T-helper 17 cell (primary cell): ENCODE data around the gene VCL. TPM values are rescaled to one million over a fixed set of nuclear protein-coding genes. Genes with fewer than 3 reads are reported as not detected.
A peak's percentile ranks its signal among the peaks of the same experiment; 100 is the strongest.

ENCODE experiments used
- ATAC-seq: fragments of 150-1000 bp; cut with Tn5 transposase; 2 replicates; pipeline ENCODE4 v1.10.0; 2021; ENCODE audit warnings: mild to moderate bottlenecking, moderate library complexity
- DNase-seq, 3 donors: peaks; one replicate each; pipeline versions ENCODE4 v3.0.0 to v3.0.0-alpha.2; 2020 to 2021
- H3K9me3 ChIP-seq: one replicate; pipeline ENCODE4 v1.7.0; 2013; ENCODE audit warnings: low read length, mild to moderate bottlenecking; ENCODE audit not compliant: control insufficient read depth, poor library complexity, severe bottlenecking
- H3K27ac Mint-ChIP-seq: one replicate; pipeline ENCODE4 v1.8.0; 2022; ENCODE audit warnings: mild to moderate bottlenecking, moderate library complexity, mixed read lengths
- H3K27me3 Mint-ChIP-seq: one replicate; pipeline ENCODE4 v1.8.0; 2022; ENCODE audit warnings: mixed read lengths
- H3K36me3 Mint-ChIP-seq: one replicate; pipeline ENCODE4 v1.8.0; 2022; ENCODE audit warnings: low read depth, mixed read lengths
- H3K4me1 Mint-ChIP-seq: one replicate; pipeline ENCODE4 v1.8.0; 2022; ENCODE audit warnings: mild to moderate bottlenecking, mixed read lengths
- H3K4me3 Mint-ChIP-seq: one replicate; pipeline ENCODE4 v1.8.0; 2022; ENCODE audit warnings: mild to moderate bottlenecking, moderate library complexity, mixed read lengths
- total RNA-seq, 4 donors: library from RNA in 2 of 4; stranded (reverse) in 2 of 4; gene quantifications; one replicate each; pipeline ENCODE4 v1.2.3 and lab custom pipeline; 2022 to 2026

The VCL gene
- total RNA-seq, 2 donors from 2014 or later = 79.1 to 245 TPM

GRCh38 chr10:74083304-74083703 lies 85.4 kb downstream of the VCL start:
- no peak overlapping the region for H3K4me3 Mint-ChIP-seq
- H3K27ac Mint-ChIP-seq = no peak overlapping the region
- H3K36me3 Mint-ChIP-seq = peaks cover 3% of the 10 kb centered on the region
- H3K27me3 Mint-ChIP-seq = no peaks in the 10 kb centered on the region
- no peak for ATAC-seq
- H3K4me1 Mint-ChIP-seq = peaks cover 20% of the 10 kb centered on the region
- H3K9me3 ChIP-seq = no peaks in the 10 kb centered on the region
- no peak for DNase-seq

- no peak overlapping the region for H3K4me3 Mint-ChIP-seq
- DNase-seq = no peak
- H3K36me3 Mint-ChIP-seq = peaks cover 4% of the 10 kb centered on the region
- peak overlapping the region; percentile 82 for H3K27ac Mint-ChIP-seq
- H3K9me3 ChIP-seq = no peaks in the 10 kb centered on the region
- H3K27me3 Mint-ChIP-seq = no peaks in the 10 kb centered on the region
- peaks cover 12% of the 10 kb centered on the region for H3K4me1 Mint-ChIP-seq
- ATAC-seq = no peak
Measured at GRCh38 chr10:74084955-74085354, 87.0 kb downstream of the VCL start.

GRCh38 chr10:74086317-74086716 lies 88.4 kb downstream of the VCL start:
- H3K27me3 Mint-ChIP-seq = no peaks in the 10 kb centered on the region
- H3K27ac Mint-ChIP-seq = peak overlapping the region; percentile 82

GRCh38 chr10:74088722-74089121 lies 90.8 kb downstream of the VCL start:
- ATAC-seq (no peak), DNase-seq (no peak)
- Mint-ChIP-seq H3K27me3 (no peaks in the 10 kb centered on the region), H3K4me3 (no peak overlapping the region), H3K4me1 (peaks cover 6% of the 10 kb centered on the region), H3K27ac (no peak overlapping the region), H3K36me3 (peaks cover 7% of the 10 kb centered on the region)
- H3K9me3 ChIP-seq = no peaks in the 10 kb centered on the region

More at GRCh38 chr10:74086317-74086716, 88.4 kb downstream of the VCL start:
- no peak for DNase-seq
- ATAC-seq = no peak
- no peaks in the 10 kb centered on the region for H3K9me3 ChIP-seq
- Mint-ChIP-seq H3K4me3 (no peak overlapping the region), H3K4me1 (peaks cover 7% of the 10 kb centered on the region), H3K36me3 (peaks cover 7% of the 10 kb centered on the region)

GRCh38 chr10:74092372-74092771 lies 94.5 kb downstream of the VCL start:
- no peaks in the 10 kb centered on the region for H3K27me3 Mint-ChIP-seq
- DNase-seq (no peak), ATAC-seq (no peak)
- H3K36me3 Mint-ChIP-seq = peaks cover 9% of the 10 kb centered on the region
- peaks cover 8% of the 10 kb centered on the region for H3K4me1 Mint-ChIP-seq
- no peak overlapping the region for H3K4me3 Mint-ChIP-seq
- H3K9me3 ChIP-seq = no peaks in the 10 kb centered on the region
- no peak overlapping the region for H3K27ac Mint-ChIP-seq

GRCh38 chr10:74093530-74094164 lies 95.7 kb downstream of the VCL start:
- Mint-ChIP-seq H3K4me3 (no peak overlapping the region), H3K36me3 (peaks cover 11% of the 10 kb centered on the region), H3K27ac (no peak overlapping the region), H3K4me1 (peaks cover 10% of the 10 kb centered on the region), H3K27me3 (no peaks in the 10 kb centered on the region)
- DNase-seq (no peak), ATAC-seq (no peak)
- no peaks in the 10 kb centered on the region for H3K9me3 ChIP-seq

DNA sequence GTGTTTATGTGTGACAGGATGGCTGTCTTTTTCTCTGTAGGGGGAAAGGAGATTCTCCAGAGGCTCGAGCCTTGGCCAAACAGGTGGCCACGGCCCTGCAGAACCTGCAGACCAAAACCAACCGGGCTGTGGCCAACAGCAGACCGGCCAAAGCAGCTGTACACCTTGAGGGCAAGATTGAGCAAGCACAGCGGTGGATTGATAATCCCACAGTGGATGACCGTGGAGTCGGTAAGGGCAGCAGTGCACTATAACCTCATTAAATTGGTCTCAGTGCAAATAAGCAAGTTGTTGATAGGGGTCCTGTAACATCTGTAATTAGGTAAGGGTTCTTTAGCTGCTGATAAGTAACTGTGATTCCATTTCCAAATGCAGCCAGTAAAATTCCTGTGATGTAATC lies 96.3 kb downstream of the VCL start:
- DNase-seq = no peak
- Mint-ChIP-seq H3K27ac (no peak overlapping the region), H3K4me3 (no peak overlapping the region), H3K4me1 (peaks cover 14% of the 10 kb centered on the region), H3K36me3 (peaks cover 16% of the 10 kb centered on the region), H3K27me3 (no peaks in the 10 kb centered on the region)
- H3K9me3 ChIP-seq = no peaks in the 10 kb centered on the region
- no peak for ATAC-seq

- no peaks in the 10 kb centered on the region for H3K27me3 Mint-ChIP-seq
- peaks cover 20% of the 10 kb centered on the region for H3K36me3 Mint-ChIP-seq
- no peak overlapping the region for H3K4me3 Mint-ChIP-seq
- DNase-seq (no peak), ATAC-seq (no peak)
- peaks cover 19% of the 10 kb centered on the region for H3K4me1 Mint-ChIP-seq
- H3K27ac Mint-ChIP-seq = no peak overlapping the region
- H3K9me3 ChIP-seq = no peaks in the 10 kb centered on the region
Measured at GRCh38 chr10:74096777-74097176, 98.9 kb downstream of the VCL start.

GRCh38 chr10:74097776-74098175 lies 99.9 kb downstream of the VCL start:
- Mint-ChIP-seq H3K36me3 (peaks cover 20% of the 10 kb centered on the region), H3K4me1 (peaks cover 19% of the 10 kb centered on the region), H3K27me3 (no peaks in the 10 kb centered on the region), H3K27ac (peak overlapping the region; percentile 67), H3K4me3 (no peak overlapping the region)
- DNase-seq = no peak
- no peaks in the 10 kb centered on the region for H3K9me3 ChIP-seq
- no peak for ATAC-seq

DNA sequence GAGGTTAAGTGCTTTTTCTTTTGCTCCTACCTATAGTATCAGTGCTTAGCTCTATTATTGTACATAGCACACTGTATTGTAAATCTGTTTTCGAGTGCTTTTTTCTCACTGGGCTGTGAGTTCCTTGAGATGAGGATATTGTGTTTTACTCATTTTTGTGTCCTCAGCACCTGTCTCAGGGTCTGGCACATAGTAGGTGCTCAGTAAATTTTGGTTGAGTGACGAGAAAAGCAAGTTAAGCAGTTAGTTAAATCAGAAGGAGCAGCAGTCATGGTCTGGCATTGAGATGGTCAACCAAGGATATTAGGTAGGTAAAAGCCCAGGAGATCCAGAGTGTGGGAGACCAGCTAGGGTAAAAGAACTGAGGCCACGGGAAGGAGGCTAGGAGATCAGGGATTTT lies 101.5 kb downstream of the VCL start:
- H3K27me3 Mint-ChIP-seq = no peaks in the 10 kb centered on the region
- peaks cover 16% of the 10 kb centered on the region for H3K4me1 Mint-ChIP-seq
- peak overlapping the region; percentile 67 for H3K27ac Mint-ChIP-seq
- DNase-seq (no peak), ATAC-seq (no peak)
- peaks cover 18% of the 10 kb centered on the region for H3K36me3 Mint-ChIP-seq
- no peaks in the 10 kb centered on the region for H3K9me3 ChIP-seq
- H3K4me3 Mint-ChIP-seq = no peak overlapping the region

- peaks cover 18% of the 10 kb centered on the region for H3K36me3 Mint-ChIP-seq
- peaks cover 16% of the 10 kb centered on the region for H3K4me1 Mint-ChIP-seq
- no peaks in the 10 kb centered on the region for H3K9me3 ChIP-seq
- H3K27me3 Mint-ChIP-seq = no peaks in the 10 kb centered on the region
- no peak overlapping the region for H3K4me3 Mint-ChIP-seq
- H3K27ac Mint-ChIP-seq = no peak overlapping the region
- DNase-seq (no peak), ATAC-seq (no peak)
Measured at GRCh38 chr10:74099836-74100235, 101.9 kb downstream of the VCL start.

DNA sequence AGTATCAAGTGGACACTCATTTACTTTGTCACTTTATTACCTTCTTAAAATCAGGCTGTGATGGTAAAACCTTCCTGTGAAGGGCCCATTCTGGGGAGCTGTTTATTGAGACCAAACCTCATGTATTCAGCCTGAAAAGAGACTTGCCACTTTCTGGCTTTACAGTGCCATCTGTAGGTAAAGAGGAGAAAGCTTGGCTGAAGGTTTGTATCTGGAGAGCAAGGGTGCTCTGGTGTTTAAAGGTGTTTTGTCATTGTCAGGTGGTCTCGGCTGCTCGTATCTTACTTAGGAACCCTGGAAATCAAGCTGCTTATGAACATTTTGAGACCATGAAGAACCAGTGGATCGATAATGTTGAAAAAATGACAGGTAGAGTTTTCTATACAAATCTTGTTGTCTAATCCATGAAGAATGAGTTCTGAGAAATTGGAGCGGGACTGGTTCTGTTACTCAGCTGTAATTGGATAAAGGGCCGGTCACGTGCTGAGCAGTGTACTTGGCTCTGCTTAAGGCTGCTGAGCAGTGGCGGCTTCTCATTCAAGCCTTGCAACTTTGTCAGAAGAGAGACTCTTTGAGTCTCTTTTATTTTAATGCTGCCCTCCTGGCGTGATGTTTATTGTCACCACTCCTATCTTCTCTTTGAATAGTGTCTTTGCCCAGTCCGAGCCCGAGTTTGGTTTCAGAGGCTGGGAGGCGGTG lies 105.8 kb downstream of the VCL start:
- Mint-ChIP-seq H3K4me1 (peaks cover 18% of the 10 kb centered on the region), H3K27me3 (no peaks in the 10 kb centered on the region), H3K27ac (peak overlapping the region; percentile 45), H3K36me3 (peaks cover 18% of the 10 kb centered on the region), H3K4me3 (no peak overlapping the region)
- ATAC-seq (no peak), DNase-seq (no peak)
- no peaks in the 10 kb centered on the region for H3K9me3 ChIP-seq

DNA sequence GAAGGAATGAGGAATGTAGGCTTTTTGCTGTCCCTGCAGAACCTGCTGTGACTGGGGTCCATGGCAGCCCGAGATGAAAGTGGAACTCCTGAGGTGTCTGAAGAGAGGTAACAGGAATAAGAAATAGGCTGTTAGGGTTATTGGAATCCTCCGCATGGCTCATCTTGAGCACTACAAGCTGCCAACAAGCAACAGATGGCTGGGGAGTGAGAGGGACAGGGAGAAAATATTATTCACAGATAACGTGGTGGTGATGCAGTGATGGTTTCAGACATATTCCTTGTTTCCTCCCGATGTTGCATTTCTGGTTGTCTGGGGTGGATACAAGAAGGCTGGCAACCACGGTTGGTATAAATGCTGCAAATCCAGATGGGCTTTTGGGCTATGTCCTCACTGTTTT lies 106.6 kb downstream of the VCL start:
- DNase-seq = no peak
- Mint-ChIP-seq H3K36me3 (peaks cover 11% of the 10 kb centered on the region), H3K27ac (peak overlapping the region; percentile 45)

DNA sequence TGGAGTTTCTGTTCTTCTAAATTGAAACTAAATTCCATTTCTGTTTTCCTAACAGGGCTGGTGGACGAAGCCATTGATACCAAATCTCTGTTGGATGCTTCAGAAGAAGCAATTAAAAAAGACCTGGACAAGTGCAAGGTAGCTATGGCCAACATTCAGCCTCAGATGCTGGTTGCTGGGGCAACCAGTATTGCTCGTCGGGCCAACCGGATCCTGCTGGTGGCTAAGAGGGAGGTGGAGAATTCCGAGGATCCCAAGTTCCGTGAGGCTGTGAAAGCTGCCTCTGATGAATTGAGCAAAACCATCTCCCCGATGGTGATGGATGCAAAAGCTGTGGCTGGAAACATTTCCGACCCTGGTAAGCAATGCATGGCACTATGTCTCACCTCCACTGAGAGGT lies 107.1 kb downstream of the VCL start:
- Mint-ChIP-seq H3K27me3 (no peaks in the 10 kb centered on the region), H3K36me3 (peaks cover 9% of the 10 kb centered on the region)

More for the DNA sequence above, 106.6 kb downstream of the VCL start:
- H3K9me3 ChIP-seq = no peaks in the 10 kb centered on the region
- peaks cover 11% of the 10 kb centered on the region for H3K4me1 Mint-ChIP-seq
- H3K27me3 Mint-ChIP-seq = no peaks in the 10 kb centered on the region
- no peak for ATAC-seq
- no peak overlapping the region for H3K4me3 Mint-ChIP-seq

More for the DNA sequence above, 107.1 kb downstream of the VCL start:
- peak overlapping the region; percentile 2 for H3K27ac Mint-ChIP-seq
- no peak for DNase-seq
- peaks cover 11% of the 10 kb centered on the region for H3K4me1 Mint-ChIP-seq
- no peak for ATAC-seq
- no peak overlapping the region for H3K4me3 Mint-ChIP-seq
- H3K9me3 ChIP-seq = no peaks in the 10 kb centered on the region
